Hepatocyte (in vitro differentiated cells): Measurements from ENCODE around the gene VAV1.

Experiments used
- CTCF ChIP-seq: fragments of 200-600 bp; sonication (generic); IDR thresholded peaks from 2 replicates; pipeline ENCODE4 v1.5.1; 2016; ENCODE audit warnings: antibody characterized with exemption, mild to moderate bottlenecking; ENCODE audit not compliant: poor library complexity
- EZH2 ChIP-seq: fragments of 200-600 bp; sonication (generic); IDR thresholded peaks from 2 replicates; pipeline ENCODE4 v1.6.1; 2016; ENCODE audit warnings: antibody characterized with exemption, mild to moderate bottlenecking, borderline replicate concordance

GRCh38 chr19:6800991-6801484 lies 28.5 kb downstream of the VAV1 start:
- TF ChIP-seq CTCF, result no peak
- TF ChIP-seq EZH2, result no peak
